ENCODE data around the gene USP2.

USP2 gene, protein sequence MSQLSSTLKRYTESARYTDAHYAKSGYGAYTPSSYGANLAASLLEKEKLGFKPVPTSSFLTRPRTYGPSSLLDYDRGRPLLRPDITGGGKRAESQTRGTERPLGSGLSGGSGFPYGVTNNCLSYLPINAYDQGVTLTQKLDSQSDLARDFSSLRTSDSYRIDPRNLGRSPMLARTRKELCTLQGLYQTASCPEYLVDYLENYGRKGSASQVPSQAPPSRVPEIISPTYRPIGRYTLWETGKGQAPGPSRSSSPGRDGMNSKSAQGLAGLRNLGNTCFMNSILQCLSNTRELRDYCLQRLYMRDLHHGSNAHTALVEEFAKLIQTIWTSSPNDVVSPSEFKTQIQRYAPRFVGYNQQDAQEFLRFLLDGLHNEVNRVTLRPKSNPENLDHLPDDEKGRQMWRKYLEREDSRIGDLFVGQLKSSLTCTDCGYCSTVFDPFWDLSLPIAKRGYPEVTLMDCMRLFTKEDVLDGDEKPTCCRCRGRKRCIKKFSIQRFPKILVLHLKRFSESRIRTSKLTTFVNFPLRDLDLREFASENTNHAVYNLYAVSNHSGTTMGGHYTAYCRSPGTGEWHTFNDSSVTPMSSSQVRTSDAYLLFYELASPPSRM

DNA sequence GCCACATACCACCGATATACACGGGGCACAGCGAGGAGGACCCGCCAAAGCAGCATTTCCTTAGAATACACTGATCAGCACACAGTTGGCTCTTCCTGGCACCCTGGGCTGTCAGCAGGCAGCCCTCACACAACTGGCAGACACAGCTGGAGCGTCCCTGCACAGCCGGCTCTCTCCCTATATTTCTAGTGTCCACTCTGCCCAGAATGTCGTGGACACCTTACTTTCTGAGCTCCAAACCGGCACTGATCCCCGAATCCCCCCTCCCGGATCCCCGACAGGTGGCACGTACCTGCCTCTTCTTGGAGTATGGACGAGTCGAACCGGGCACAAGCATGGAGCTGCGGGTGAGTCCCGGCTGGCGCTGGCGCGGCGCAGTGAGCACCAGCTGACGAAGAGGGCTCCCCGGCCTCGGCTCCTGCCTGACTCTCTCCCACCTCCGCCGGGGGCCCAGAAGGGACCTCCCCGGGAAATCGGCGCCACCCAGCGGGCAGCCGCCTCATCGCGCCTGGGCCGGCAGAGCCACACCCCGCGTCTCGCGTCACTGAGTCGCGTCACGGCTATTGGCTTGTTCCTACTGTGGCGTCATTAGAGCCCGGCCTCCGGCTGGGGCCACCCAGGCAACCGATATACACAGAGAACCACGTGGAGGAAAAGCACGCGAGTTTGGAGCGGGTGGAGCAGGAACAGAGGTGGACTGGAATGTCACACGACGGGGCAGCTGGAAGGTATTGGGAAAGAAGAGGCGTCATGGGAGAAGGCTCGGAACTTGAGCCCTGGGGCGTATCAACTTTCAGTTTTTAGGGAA is at the start of gene USP2:
Gene USP2 (minus strand): TSS at position 510 of the 808 bp plus-strand sequence. CDS start 8,210 bp downstream, outside the sequence.
- DNase-seq: peak; percentile 98

DNA sequence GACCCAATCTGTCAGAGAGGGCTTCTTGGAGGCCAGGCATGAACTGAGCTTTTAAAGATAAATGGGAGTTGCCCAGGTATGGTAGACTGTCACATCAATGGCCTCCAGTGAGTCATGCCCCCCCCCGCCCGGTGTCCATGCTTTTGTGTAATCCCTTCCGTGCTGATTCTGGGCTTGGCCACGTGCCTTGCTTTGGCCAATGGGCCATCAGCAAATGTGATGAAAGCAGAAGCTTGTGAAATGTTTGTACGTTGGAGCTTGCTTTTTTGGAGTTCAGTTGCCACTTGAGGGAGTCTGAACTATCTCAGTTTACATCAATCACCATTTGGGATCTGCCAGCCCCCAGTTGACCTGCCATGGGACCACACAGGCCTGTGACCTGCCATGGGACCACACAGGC is 45.8 kb upstream of the USP2 start:
- DNase-seq: no peak

GRCh38 chr11:119426142-119426541 is 44.7 kb upstream of the USP2 start:
- DNase-seq: no peak

DNA sequence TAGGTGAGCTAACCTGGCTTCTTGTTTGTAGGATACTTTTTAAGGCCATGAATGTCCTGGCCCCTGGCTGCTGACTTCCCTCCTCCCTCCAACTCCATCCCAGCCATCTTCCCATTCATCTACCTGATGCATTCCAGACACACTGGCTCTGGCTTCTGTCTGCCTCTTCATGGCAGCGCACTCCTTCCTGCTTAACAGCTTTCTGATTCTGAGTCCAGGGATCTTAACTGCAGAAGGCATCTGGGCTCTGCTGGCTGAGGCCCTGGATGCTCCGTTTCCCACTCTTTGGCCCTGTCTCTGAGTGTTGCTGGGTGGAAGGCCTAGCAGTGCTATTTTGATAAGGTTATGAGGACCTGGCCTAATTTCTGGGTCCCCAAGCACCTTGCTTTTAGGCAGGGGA is 43.3 kb upstream of the USP2 start:
- DNase-seq: peak; percentile 87

- DNase-seq: no peak
These were observed 42.8 kb upstream of the USP2 start for GRCh38 chr11:119424276-119424675.

GRCh38 chr11:119423509-119424254 is 42.2 kb upstream of the USP2 start:
- peak; percentile 53 for DNase-seq

DNA sequence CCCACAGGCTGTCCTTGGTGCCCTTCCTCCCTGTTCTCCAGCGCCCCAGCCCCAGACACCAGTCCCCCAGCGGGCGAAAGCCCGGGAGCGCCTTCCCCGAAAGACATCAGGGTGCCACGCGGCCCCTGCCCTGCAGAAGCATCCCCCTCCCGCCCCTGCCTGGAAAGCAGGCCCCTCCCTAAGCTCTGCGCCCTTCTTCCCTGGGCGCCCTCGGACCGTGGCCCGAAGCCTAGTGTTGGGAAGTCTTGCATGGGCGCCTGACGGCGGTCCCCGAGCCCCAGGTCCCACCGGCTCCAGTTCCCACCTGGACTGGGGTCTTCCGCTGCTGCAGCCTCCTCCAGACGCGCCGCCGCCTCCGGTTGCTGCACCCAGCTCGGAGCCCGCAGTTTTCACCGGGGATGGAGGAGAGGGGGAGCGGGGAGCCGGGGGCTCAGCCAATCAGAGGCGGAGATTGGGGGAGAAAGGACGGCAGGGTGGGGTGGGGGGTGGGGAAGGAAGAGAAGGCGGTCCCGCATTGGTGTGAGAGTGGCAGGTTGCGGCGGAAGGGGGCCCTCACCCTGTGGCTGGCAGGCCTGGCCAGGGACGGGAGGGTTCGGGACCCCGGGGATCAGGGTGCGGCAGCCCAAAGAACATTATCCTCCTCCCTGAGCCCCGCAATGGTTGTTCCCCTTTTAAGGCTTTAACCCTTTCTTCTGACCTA is 41.5 kb upstream of the USP2 start, which contains the start of gene THY1:
Gene THY1 (minus strand): TSS at position 364 of the 700 bp plus-strand sequence. CDS start 2,267 bp downstream, outside the sequence.
- DNase-seq: peak; percentile 72

DNA sequence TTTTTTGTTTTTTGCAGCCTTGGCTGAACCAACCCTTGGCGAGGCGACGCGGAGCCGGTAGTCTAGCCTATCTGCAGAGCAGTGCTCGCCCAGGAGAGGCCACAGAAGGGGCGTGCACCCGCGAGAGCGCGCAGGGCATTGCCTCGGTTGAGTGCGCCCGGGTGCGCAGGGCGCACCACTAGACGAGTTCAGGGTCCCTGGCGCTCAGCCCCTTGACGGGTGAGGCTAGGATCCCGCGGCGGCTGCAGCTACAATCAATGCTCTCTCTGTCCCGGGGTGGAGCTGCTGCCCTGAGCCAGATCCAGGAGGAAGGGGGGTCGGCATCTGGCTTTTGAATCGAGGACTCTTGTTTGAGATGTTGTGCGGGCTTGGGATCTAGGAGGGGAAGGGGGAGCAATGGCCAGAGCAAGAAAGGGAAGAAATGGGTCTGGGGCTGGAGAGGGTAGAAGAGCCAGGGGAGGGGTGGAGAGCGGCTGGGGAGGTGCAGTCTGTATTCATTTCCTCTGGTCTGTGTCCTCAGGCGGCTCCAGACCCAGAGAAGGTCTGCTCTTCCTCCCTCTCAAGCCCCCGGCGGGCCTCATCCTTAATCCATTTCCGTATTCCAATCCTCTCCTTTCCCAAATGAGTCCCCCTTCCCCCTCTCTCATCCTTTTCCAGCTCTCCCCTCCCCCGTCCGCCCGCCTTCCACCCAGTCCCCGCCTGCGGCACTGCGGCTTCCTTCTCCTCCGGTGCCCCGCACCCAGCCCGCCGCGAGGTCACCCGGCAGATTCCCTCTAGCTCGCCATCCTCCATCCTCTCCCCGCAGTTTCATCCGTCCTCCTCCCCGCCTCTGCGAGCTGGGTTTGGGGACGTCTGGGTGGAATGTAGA is 40.7 kb upstream of the USP2 start:
- DNase-seq: peak; percentile 75

DNA sequence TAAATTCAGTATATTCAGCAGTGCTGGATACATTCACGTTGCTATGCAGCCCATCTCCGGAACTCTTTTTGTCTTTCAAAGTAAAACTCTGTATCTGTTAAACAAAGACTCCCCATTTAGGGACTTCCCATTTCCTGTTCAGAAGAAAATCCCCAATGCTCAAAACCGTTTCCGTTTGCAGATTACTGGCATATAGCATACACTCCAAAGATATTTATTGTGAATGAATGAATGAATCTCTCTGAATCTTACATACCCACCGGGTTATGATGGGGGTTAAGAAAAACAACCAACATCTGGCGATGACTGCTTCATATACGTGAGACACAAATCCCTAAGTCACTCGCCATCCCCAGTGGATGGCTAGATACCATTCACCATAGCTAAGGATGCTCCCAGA is 39.9 kb upstream of the USP2 start:
- DNase-seq: no peak

GRCh38 chr11:119420631-119421030 is 39.1 kb upstream of the USP2 start:
- no peak for DNase-seq

DNA sequence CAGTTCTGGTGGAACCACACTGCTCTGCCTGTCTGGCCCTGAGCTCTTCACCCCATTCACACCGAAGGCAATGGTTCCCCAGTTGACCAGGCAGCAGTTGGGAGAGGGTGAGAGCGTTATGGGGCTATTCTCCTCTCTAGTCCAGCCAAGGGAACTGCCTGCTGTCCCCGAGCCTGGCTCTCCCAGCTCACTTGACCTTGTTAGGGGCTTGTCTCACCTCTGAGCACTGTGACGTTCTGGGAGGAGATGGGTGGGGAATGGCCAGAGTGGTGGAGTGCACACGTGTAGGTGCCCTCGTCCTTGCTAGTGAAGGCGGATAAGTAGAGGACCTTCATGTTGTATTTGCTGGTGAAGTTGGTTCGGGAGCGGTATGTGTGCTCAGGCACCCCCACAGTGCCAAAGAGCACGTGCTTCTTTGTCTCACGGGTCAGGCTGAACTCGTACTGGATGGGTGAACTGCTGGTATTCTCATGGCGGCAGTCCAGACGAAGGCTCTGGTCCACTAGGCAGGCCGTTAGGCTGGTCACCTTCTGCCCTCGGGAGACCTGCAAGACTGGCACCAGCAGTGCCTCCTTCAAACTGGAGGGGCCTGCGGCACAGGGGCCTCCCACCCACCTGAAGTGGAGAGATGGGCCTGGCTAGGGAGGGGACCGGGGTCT is 38.5 kb upstream of the USP2 start:
- no peak for DNase-seq

GRCh38 chr11:119419246-119419645 is 37.8 kb upstream of the USP2 start:
- no peak for DNase-seq

- no peak for DNase-seq
These were observed 37.3 kb upstream of the USP2 start for GRCh38 chr11:119418759-119419158.

DNA sequence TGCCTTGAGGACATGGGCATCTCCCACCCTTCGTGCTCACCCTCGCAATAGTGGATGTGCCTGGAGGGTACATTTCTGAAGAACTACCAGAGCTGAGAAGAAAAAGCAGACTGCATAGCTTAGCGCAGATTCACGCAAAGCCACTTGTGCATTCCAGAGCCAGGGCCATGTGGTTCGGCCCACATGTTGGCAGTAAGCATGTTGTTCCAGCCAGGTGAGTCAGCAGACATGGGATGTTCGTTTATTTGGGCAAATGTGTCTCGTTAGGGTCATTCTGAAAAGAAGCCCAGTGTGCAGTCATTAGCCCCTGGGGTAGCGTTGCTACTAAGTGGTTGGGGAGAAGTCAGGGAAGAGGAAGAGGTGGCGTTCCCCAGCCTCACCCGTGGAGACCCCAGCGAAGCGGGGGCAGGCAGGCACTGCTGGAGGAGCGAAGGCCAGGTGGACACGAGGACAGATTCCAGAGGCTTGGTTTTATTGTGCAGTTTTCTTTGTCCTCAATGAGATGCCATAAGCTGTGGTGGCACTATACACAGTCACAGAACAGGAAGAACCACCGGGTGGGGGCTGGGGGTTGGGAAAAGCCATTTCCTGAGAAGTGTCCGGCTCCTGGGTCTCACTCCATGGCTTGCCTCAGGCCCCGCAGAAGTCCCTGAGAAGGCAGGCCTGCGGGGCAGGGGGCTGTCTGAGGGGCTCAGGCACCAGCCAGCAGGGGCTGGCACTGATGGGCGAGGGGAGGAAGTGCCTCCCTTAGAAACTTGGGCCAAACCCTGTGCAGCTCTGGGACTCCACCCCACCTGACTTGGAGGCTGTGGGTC is 36.4 kb upstream of the USP2 start:
- DNase-seq: peak; percentile 82

DNA sequence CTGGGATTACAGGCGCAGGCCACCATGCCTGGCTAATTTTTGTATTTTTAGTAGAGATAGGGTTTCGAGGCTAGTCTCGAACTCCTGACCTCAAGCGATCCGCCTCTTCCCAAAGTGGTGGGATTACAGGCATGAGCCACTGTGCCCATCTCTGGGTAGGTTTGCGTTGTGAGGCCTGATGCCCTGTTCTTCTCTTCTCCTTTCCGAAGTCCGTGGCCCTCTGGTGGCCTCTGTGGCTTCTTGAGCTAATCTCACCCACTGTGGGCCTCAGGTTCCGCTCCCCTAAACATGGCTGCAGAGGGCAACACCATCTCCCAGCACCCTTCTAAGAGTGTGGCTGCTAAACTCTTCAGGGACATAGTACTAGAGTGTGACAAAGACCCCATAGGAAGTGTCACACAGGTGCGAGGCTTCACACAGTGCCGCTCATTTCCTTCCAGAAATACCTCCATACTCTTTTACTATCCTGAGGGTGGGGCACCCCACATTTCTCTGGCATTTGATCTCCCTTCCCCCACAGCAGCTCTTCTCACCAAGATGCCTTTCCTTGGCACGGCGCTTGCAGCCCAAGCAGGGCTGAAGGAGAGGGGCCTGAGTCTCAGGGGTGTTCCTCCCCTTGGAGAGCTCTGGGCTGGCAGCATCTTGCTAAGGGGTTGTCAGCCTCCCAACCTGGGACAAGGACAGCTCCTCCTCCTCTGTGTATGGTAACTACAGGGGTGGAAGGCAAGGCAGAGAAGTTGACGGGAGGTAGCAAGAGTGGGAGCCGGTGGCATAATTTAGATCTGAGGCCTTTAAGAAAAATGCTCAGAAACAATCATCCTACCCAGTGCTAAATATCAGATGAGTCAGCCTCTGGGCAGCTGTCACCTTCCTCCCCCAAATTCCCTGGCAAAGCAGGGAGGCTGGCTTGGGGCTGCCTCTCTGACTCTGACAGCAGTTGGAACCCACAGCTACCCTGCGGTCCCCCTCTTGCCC is 35.4 kb upstream of the USP2 start:
- no peak for DNase-seq

DNA sequence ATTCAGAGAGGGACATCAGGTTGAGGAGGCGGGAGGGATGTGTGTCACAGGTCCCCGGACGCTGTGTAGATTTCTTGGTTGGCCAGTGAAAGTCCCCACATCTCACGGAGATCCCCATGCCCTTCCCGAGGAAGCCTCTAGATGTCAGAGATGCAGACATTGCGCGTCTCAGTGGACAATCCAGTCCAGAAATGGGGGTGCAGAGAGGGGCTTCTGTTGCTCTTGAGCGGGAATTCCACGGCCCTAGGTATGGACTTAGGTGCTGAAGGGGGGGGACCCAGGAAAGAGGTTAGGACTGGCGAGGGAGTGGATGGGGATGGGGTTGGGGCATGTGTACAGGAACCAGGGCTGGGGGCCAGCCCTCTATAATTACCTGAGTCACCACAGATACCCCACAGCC is 34.5 kb upstream of the USP2 start:
- no peak for DNase-seq

DNA sequence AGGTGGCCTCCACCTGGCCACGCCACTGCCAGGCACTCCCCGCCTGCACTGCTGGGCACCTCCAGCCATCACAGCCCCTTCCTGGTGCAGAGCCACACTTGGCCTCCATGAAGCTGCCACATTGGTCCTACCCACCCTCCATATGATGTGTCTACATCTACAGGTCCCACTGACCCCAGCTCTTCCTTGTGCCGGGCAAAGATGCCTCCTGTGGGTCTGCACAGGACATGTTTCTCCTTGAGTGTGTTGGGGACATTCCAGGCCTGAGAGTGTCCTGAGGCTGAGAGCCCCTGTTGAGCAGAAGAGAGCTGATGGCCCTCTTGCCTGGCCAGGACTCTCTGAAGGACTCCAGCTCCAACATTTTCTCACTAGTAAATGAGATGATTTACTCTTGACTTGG is 34.0 kb upstream of the USP2 start:
- DNase-seq: no peak

DNA sequence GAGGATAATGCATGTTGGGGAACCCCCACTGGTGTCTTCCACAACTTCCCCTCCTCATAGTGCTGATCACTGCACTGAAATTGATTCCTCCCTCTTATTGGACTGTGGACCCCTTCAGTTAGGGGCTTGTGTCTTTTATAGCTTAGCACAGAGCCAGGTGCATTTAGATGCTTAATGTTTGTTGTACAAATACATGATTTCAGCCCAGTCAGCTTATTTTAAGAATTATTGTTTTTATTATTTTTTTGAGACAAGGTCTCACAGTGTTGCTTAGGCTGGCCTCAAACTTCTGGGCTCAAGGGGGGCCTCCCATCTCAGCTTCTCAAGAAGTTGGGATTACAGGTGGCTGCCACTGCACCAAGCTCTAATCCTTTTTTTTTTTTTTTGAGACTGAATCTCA is 33.2 kb upstream of the USP2 start:
- DNase-seq: no peak

Data from islet precursor cell (in vitro differentiated cells).